Measurements from ENCODE around the gene LGI4.
A peak's percentile ranks its signal among the peaks of the same experiment; 100 is the strongest.

The LGI4 gene

DNA sequence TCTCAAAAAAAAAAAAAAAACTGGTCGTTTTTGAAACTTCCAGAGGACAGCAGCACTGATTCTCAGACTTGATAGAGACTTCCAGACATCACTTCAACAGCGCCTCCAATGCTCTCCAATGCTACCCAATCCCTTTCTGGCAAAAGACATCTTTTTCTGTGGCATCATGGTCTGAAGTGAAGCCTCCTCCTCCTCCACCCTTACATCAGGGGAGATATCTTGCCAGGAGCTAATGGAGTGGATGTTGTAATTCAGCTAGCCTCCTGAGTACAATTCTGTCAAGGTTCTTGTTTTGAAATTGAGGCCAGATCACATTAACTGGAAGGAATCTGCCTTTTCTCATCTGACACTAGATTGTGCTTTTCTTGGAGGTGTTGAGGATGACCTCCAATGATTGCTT, 43.8 kb upstream of the LGI4 start:
- Histone ChIP-seq H3K4ac (ENCODE audit: low read length) (no peak overlapping the region), H3K14ac (ENCODE audit: low read length) (no peak overlapping the region), H2BK120ac (ENCODE audit: low read depth, low read length) (no peak overlapping the region), H3K4me1 (ENCODE audit: control insufficient read depth in 2 of 2, insufficient read depth in 1 of 2, low read depth in 1 of 2, low read length in 2 of 2) (no peaks in the 10 kb centered on the region), H2AFZ (ENCODE audit: low read length) (no peak overlapping the region), H2BK5ac (ENCODE audit: low read length) (no peak overlapping the region), H2AK5ac (ENCODE audit: low read depth, low read length) (no peak overlapping the region), H3K9me3 (replicated peaks in 1 of 2; ENCODE audit: control insufficient read depth in 2 of 2, insufficient read depth in 1 of 2, low read depth in 1 of 2, low read length in 2 of 2) (no peaks in the 10 kb centered on the region), H3K79me1 (ENCODE audit: low read depth, low read length) (no peaks in the 10 kb centered on the region), H3K36me3 (replicated peaks in 1 of 2; ENCODE audit: control insufficient read depth in 2 of 2, insufficient read depth in 2 of 2, low read length in 2 of 2) (no peaks in the 10 kb centered on the region), H3K27me3 (ENCODE audit: control insufficient read depth in 3 of 3, insufficient read depth in 3 of 3, low read depth in 1 of 3, low read length in 3 of 3) (no peaks in the 10 kb centered on the region), H4K91ac (ENCODE audit: low read depth, low read length, poor library complexity) (no peak overlapping the region), H2BK12ac (ENCODE audit: low read length) (no peak overlapping the region), H3K27ac (replicated peaks; ENCODE audit: low read length) (no peak overlapping the region), H3K9ac (ENCODE audit: low read depth, low read length, poor library complexity) (no peak overlapping the region), H3K4me2 (ENCODE audit: insufficient read depth, low read length, poor library complexity, severe bottlenecking) (no peak overlapping the region), H3K4me3 (ENCODE audit: low read length in 2 of 2) (no peak overlapping the region), H3K23ac (ENCODE audit: low read depth, low read length, poor library complexity) (no peak overlapping the region), H3K18ac (ENCODE audit: low read length) (no peak overlapping the region), H4K8ac (ENCODE audit: low read depth, low read length) (no peak overlapping the region), H2BK15ac (ENCODE audit: low read length) (no peak overlapping the region)
- WGBS, 2 donors (ENCODE audit: extremely low coverage in 2 of 2, insufficient read length in 2 of 2, insufficient replicate concordance in 1 of 2): no CpG with 5 or more reads among the region's 2 CpGs
- no peak for DNase-seq (ENCODE audit: low spot score)

DNA sequence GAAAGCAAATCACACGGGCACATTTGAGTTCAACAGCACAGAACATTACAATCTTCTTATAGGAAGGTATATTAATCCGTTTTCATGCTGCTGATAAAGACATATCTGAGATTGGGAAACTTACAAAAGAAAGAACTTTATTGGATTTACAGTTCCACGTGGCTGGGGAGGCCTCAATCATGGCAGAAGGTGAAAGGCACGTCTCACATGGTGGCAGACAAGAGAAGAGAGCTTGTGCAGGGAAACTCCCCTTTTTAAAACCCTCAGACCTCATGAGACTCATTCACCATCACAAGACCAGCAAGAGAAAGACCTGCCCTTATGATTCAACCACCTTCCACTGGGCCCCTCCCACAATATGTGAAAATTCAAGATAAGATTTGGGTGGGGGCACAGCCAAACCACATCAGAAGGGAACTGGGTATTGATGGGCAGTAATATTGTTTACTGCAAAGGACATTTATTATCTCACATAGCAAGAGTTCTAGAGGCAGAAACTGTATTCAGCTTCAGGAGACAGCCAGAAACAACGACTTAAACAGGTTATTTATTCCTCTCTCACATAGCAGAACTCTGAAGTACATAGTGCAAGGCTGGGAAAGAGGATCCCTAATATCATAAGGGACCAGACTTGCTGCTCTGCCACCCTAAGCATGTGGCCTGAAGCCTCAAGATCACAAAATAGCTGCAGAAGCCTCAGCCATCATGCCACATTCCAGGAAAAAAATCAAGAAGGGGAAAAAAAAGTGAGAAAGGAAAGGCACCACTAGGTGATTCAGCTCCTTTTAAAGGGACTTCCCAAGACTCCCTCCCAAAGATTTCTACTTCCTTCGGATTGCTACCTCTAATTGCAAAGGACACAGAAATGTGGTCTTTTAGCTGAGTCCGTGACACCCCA, 42.8 kb upstream of the LGI4 start:
- no peak overlapping the region for H2BK15ac ChIP-seq (ENCODE audit: low read length)
- no peak overlapping the region for H4K8ac ChIP-seq (ENCODE audit: low read depth, low read length)
- peaks cover 0 to 4% of the 10 kb centered on the region in 2 donors for H3K9me3 ChIP-seq (replicated peaks in 1 of 2; ENCODE audit: control insufficient read depth in 2 of 2, insufficient read depth in 1 of 2, low read depth in 1 of 2, low read length in 2 of 2)
- no peak overlapping the region for H2BK5ac ChIP-seq (ENCODE audit: low read length)
- no peaks in the 10 kb centered on the region for H3K79me1 ChIP-seq (ENCODE audit: low read depth, low read length)
- no CpG with 5 or more reads among the region's 7 CpGs for WGBS, 2 donors (ENCODE audit: extremely low coverage in 2 of 2, insufficient read length in 2 of 2, insufficient replicate concordance in 1 of 2)
- H3K4ac ChIP-seq (ENCODE audit: low read length): no peak overlapping the region
- no peak for DNase-seq (ENCODE audit: low spot score)
- H3K9ac ChIP-seq (ENCODE audit: low read depth, low read length, poor library complexity): no peak overlapping the region
- no peak overlapping the region for H3K4me3 ChIP-seq (ENCODE audit: low read length in 2 of 2)
- H3K14ac ChIP-seq (ENCODE audit: low read length): no peak overlapping the region
- H3K4me1 ChIP-seq (ENCODE audit: control insufficient read depth in 2 of 2, insufficient read depth in 1 of 2, low read depth in 1 of 2, low read length in 2 of 2): no peaks in the 10 kb centered on the region
- no peak overlapping the region for H2BK12ac ChIP-seq (ENCODE audit: low read length)
- H2BK120ac ChIP-seq (ENCODE audit: low read depth, low read length): no peak overlapping the region
- H3K23ac ChIP-seq (ENCODE audit: low read depth, low read length, poor library complexity): no peak overlapping the region
- H3K18ac ChIP-seq (ENCODE audit: low read length): no peak overlapping the region
- no peak overlapping the region for H3K27ac ChIP-seq (replicated peaks; ENCODE audit: low read length)
- no peak overlapping the region for H3K4me2 ChIP-seq (ENCODE audit: insufficient read depth, low read length, poor library complexity, severe bottlenecking)
- no peak overlapping the region for H2AK5ac ChIP-seq (ENCODE audit: low read depth, low read length)
- H3K27me3 ChIP-seq (ENCODE audit: control insufficient read depth in 3 of 3, insufficient read depth in 3 of 3, low read depth in 1 of 3, low read length in 3 of 3): no peaks in the 10 kb centered on the region
- no peak overlapping the region for H4K91ac ChIP-seq (ENCODE audit: low read depth, low read length, poor library complexity)
- H3K36me3 ChIP-seq (replicated peaks in 1 of 2; ENCODE audit: control insufficient read depth in 2 of 2, insufficient read depth in 2 of 2, low read length in 2 of 2): no peaks in the 10 kb centered on the region
- H2AFZ ChIP-seq (ENCODE audit: low read length): no peak overlapping the region

DNA sequence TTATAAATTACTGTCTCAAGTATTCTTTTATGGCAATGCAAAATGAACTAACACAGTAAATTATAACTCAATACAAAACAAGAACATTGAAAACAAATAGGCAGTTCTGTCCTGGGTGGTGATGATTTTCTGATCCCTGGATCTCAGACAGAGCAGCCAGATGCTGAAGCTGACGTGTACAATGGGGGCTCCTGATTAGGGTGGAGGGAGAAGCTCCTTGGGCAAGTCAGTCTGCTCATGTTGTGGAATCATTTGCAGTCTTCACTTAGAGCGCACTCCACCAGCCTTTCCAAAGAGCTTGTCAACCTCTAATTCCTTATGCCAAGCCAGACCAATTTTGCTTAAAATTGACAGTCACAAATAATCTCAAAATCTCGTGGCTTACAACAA, 41.3 kb upstream of the LGI4 start:
- no peak for DNase-seq (ENCODE audit: low spot score)
- no peak overlapping the region for H2BK5ac ChIP-seq (ENCODE audit: low read length)
- H3K9ac ChIP-seq (ENCODE audit: low read depth, low read length, poor library complexity): no peak overlapping the region
- H3K4ac ChIP-seq (ENCODE audit: low read length): no peak overlapping the region
- no peak overlapping the region for H2BK15ac ChIP-seq (ENCODE audit: low read length)
- no peak overlapping the region for H3K4me2 ChIP-seq (ENCODE audit: insufficient read depth, low read length, poor library complexity, severe bottlenecking)
- no peaks in the 10 kb centered on the region for H3K36me3 ChIP-seq (replicated peaks in 1 of 2; ENCODE audit: control insufficient read depth in 2 of 2, insufficient read depth in 2 of 2, low read length in 2 of 2)
- peak overlapping the region; percentile 20 for H2AFZ ChIP-seq (ENCODE audit: low read length)
- no peak overlapping the region for H4K91ac ChIP-seq (ENCODE audit: low read depth, low read length, poor library complexity)
- H2AK5ac ChIP-seq (ENCODE audit: low read depth, low read length): no peak overlapping the region
- H3K4me1 ChIP-seq (ENCODE audit: control insufficient read depth in 2 of 2, insufficient read depth in 1 of 2, low read depth in 1 of 2, low read length in 2 of 2): no peaks in the 10 kb centered on the region
- no peak overlapping the region for H3K14ac ChIP-seq (ENCODE audit: low read length)
- H3K27ac ChIP-seq (replicated peaks; ENCODE audit: low read length): no peak overlapping the region
- no peak overlapping the region for H2BK120ac ChIP-seq (ENCODE audit: low read depth, low read length)
- no peak overlapping the region for H3K23ac ChIP-seq (ENCODE audit: low read depth, low read length, poor library complexity)
- no peak overlapping the region for H2BK12ac ChIP-seq (ENCODE audit: low read length)
- no peak overlapping the region for H3K18ac ChIP-seq (ENCODE audit: low read length)
- peaks cover 0 to 5% of the 10 kb centered on the region in 2 donors for H3K9me3 ChIP-seq (replicated peaks in 1 of 2; ENCODE audit: control insufficient read depth in 2 of 2, insufficient read depth in 1 of 2, low read depth in 1 of 2, low read length in 2 of 2)
- no peak overlapping the region for H3K4me3 ChIP-seq (ENCODE audit: low read length in 2 of 2)
- H4K8ac ChIP-seq (ENCODE audit: low read depth, low read length): no peak overlapping the region
- H3K79me1 ChIP-seq (ENCODE audit: low read depth, low read length): no peaks in the 10 kb centered on the region
- WGBS, 2 donors (ENCODE audit: extremely low coverage in 2 of 2, insufficient read length in 2 of 2, insufficient replicate concordance in 1 of 2): no CpG with 5 or more reads among the region's 3 CpGs
- H3K27me3 ChIP-seq (ENCODE audit: control insufficient read depth in 3 of 3, insufficient read depth in 3 of 3, low read depth in 1 of 3, low read length in 3 of 3): no peaks in the 10 kb centered on the region

DNA sequence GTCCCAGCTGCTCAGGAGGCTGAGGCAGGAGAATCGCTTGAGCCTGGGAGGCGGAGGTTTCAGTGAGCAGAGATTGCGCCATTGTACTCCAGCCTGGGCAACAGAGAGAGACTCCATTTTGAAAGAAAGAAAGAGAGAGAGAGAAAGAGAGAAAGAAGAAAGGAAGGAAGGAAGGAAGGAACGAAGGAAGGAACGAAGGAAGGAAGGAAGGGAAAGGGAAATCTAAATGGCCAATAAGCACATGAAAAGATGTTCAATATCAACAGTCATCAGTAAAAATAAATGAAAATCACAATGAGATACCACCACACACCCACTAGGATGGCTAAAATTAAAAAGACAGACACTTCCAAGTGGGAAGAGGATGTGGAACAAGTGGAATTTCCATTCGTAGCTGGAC, 39.4 kb upstream of the LGI4 start:
- no peak overlapping the region for H2BK12ac ChIP-seq (ENCODE audit: low read length)
- no peaks in the 10 kb centered on the region for H3K79me1 ChIP-seq (ENCODE audit: low read depth, low read length)
- H3K27me3 ChIP-seq (ENCODE audit: control insufficient read depth in 3 of 3, insufficient read depth in 3 of 3, low read depth in 1 of 3, low read length in 3 of 3): no peaks in the 10 kb centered on the region
- H4K8ac ChIP-seq (ENCODE audit: low read depth, low read length): no peak overlapping the region
- no peak overlapping the region for H2AK5ac ChIP-seq (ENCODE audit: low read depth, low read length)
- no peak overlapping the region for H3K18ac ChIP-seq (ENCODE audit: low read length)
- no peaks in the 10 kb centered on the region for H3K4me1 ChIP-seq (ENCODE audit: control insufficient read depth in 2 of 2, insufficient read depth in 1 of 2, low read depth in 1 of 2, low read length in 2 of 2)
- no CpG with 5 or more reads among the region's 6 CpGs for WGBS, 2 donors (ENCODE audit: extremely low coverage in 2 of 2, insufficient read length in 2 of 2, insufficient replicate concordance in 1 of 2)
- no peak overlapping the region for H2BK15ac ChIP-seq (ENCODE audit: low read length)
- H3K4me2 ChIP-seq (ENCODE audit: insufficient read depth, low read length, poor library complexity, severe bottlenecking): no peak overlapping the region
- H3K23ac ChIP-seq (ENCODE audit: low read depth, low read length, poor library complexity): no peak overlapping the region
- H3K36me3 ChIP-seq (replicated peaks in 1 of 2; ENCODE audit: control insufficient read depth in 2 of 2, insufficient read depth in 2 of 2, low read length in 2 of 2): no peaks in the 10 kb centered on the region
- H3K27ac ChIP-seq (replicated peaks; ENCODE audit: low read length): no peak overlapping the region
- peaks cover 0 to 5% of the 10 kb centered on the region in 2 donors for H3K9me3 ChIP-seq (replicated peaks in 1 of 2; ENCODE audit: control insufficient read depth in 2 of 2, insufficient read depth in 1 of 2, low read depth in 1 of 2, low read length in 2 of 2)
- H3K4me3 ChIP-seq (ENCODE audit: low read length in 2 of 2): no peak overlapping the region
- no peak overlapping the region for H2AFZ ChIP-seq (ENCODE audit: low read length)
- no peak for DNase-seq (ENCODE audit: low spot score)
- H3K14ac ChIP-seq (ENCODE audit: low read length): no peak overlapping the region
- no peak overlapping the region for H4K91ac ChIP-seq (ENCODE audit: low read depth, low read length, poor library complexity)
- H3K9ac ChIP-seq (ENCODE audit: low read depth, low read length, poor library complexity): no peak overlapping the region
- H3K4ac ChIP-seq (ENCODE audit: low read length): no peak overlapping the region
- H2BK120ac ChIP-seq (ENCODE audit: low read depth, low read length): no peak overlapping the region
- H2BK5ac ChIP-seq (ENCODE audit: low read length): no peak overlapping the region
